Measurements from ENCODE around the gene USP40.

USP40 gene

DNA sequence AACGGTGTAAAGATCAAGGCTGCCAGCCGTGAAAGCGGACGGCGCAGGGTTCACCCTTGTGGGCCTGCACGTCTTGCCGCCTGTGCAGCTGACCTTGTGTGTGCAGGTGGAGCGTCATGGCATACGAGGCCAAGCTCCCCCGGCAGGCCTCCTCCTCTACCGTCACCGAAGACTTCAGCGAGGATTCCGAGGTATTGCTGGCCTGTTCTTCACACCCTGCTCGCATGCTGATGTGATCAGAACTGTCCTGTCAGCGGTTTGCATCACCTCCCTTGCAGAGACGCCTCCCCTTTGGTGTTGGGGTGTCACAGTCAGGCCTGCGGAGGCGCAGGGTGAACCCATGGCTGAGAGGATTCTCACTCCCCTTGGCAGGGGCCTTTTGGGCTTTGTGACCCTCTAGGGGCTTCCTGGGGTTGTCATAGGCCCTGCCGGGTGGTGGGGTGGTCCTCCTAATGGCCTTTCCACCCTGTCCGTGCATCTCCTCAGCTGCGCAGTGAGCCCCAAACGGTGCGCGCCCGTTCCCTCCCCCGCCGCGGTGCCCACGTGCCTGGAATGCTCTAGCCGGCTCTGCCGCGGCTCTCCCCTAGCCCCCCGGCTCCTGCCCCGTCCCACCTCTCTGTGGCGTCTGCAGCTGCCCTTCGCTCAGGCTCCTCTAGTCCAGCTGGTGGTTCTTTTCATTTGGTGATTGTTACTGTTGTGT lies 119.8 kb downstream of the USP40 start:
- TF ChIP-seq GATA2 (IDR thresholded peaks at IDR 0.05; ENCODE audit: low read depth, low read length) (no peak), GATA3 (IDR thresholded peaks at IDR 0.05; ENCODE audit: low read depth, low read length) (no peak)

DNA sequence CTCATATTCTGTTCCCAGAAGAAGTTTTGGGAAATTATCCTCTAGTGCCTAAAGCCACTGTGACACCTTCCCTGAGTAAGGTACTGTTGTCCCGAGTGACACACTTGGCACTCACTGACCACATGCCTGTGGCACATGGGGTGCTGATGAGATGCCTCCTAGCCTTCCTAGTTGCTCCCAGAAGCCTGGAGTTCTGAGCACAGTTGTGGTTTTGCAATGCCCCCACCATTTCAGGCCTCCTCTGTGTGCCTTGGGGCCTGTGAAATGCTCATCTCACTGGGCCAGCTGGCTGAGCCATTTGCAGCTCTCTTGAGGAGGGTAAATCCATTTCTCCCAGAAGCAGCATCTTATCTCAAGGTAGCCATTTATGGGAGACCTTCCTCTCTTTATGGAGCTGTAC lies 120.5 kb downstream of the USP40 start:
- TF ChIP-seq GATA2 (IDR thresholded peaks at IDR 0.05; ENCODE audit: low read depth, low read length) (no peak), GATA3 (IDR thresholded peaks at IDR 0.05; ENCODE audit: low read depth, low read length) (no peak)

DNA sequence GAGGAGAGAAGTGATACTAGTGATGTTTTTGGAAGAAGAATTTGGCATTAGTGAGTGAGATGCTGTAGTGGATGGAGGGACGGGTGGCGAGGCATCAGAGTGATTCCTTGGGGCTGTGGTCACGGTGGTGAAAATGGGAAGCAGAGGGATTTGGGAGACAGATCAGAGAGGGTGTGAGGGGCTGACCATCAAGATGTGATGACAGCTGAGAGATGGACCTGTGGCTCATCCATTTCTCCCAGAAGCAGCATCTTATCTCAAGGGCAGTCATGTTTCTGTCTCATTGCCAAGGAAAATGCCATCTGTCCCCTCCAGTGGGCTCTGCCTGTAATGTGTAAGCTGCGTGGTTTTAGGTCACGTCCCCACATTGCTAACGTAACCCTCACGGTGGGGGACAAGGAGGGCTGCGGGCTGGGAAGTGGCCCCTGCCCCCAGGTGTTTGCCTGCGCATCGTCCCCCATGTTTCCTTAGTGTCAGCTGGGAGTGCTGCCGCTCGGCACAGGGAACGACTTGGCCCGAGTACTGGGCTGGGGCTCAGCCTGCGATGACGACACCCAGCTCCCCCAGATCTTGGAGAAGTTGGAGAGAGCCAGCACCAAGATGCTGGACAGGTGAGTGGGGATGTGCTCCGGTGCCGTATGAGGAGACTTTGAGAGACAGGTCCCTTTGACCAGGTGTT lies 121.3 kb downstream of the USP40 start:
- no peak for TF ChIP-seq GATA3 (IDR thresholded peaks at IDR 0.05; ENCODE audit: low read depth, low read length)
- TF ChIP-seq GATA2 (IDR thresholded peaks at IDR 0.05; ENCODE audit: low read depth, low read length): no peak

DNA sequence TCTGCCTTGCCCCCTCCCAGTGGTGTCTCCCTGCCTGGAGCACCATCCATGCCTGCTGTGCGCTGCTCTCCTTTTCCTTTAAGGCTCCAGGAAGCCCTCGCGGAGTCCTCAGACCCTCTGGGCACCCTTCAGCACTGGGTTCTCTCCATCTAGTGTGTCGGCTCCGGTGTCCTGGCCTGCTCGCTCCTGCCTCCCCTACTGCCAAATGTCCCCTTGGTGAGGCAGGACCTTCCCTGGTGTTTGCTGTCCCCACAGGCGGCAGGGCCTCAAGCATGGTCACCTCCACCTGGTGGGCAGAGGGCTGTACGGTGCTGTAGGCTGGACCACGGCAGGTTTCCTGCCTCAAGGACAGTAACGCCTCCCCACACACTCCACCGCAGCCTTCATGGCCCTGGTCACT lies 122.1 kb downstream of the USP40 start:
- no peak for TF ChIP-seq GATA2 (IDR thresholded peaks at IDR 0.05; ENCODE audit: low read depth, low read length)
- no peak for TF ChIP-seq GATA3 (IDR thresholded peaks at IDR 0.05; ENCODE audit: low read depth, low read length)

DNA sequence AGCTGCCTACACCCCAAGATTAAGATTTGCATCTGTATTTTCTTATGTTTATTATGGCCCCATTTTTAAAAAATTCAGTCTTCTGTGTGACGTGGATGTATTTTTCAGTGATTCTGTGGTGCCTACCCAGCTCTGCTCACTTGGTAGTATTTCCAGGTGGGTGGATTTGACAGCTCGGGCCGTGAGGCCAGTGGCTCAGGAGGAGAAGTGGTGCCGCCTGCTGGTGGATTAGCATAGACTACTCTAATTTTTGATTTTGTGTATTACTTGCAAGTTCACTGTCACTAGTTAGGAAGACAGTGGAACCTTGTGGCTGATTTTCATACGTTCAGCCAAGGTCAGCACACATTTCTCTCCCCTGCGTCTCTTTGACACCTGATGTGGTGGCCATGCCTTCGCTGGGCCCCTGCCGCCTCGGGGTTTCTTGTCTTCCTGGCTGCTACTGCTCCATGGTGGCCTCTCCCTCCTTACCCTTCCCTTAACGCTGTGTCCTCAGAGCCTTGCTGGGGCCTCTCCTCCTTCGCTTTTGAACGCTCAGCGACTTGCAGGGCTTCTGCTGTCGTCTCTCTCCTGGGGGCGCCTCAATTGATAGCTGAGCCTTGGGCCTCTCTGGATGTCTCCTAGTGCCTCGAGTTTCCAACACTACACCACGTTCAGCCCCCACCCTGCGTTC lies 122.9 kb downstream of the USP40 start:
- TF ChIP-seq GATA2 (IDR thresholded peaks at IDR 0.05; ENCODE audit: low read depth, low read length) (no peak), GATA3 (IDR thresholded peaks at IDR 0.05; ENCODE audit: low read depth, low read length) (no peak)

DNA sequence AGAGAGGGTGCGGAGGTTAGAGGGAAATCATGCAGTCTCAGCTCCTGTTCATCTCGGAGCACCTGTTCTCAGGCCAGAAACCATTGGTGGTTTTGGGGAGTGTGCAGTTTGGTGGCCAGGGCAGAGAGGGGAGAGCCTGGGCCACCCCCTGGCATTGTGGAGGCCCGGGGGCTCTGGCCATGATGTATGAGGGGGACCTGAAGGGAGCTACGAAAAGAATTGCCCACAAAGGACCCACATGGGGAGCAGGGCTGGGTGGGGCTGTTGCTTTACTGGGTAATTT lies 124.6 kb downstream of the USP40 start:
- no peak for TF ChIP-seq GATA2 (IDR thresholded peaks at IDR 0.05; ENCODE audit: low read depth, low read length)
- no peak for TF ChIP-seq GATA3 (IDR thresholded peaks at IDR 0.05; ENCODE audit: low read depth, low read length)

DNA sequence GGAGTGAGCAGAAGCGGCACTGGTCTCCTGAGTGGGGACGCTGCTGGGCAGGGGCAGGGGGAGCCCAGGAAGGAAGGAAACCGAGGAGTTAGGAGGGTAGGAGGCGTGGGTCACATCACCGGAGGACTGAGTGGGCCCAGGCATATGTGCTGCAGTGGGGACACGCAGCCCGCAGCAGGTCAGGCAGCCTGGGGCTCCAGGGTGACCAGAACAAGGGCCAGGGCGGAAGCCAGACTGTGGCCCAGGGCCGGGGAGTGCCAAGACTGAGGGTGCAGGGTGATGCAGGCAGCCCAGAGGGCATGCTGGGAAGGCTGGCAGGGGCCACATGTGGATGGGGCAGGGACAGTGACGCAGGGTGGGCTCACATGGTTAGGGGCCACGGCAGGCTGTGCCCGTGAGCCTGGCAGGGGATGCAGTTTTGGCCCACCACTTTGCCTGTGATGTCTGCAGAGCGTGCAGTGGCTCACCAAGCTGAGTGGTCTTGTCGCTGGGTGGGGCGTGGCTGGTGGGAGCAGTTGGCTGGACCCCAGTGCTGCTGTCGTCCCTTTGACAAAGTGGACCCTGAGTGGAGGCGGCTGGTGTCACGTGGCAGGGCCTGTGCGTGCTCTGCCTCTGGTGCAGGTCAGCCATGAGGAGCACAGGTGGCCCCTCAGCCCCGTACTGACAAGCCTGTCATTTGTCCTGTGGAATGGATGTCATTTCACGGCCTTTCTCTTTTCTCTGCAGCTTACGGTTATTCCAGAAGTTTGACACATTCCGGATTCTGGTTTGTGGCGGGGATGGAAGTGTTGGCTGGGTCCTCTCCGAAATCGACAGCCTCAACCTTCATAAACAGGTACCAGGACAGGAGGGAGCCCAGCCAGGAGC lies 125.2 kb downstream of the USP40 start:
- no peak for TF ChIP-seq GATA2 (IDR thresholded peaks at IDR 0.05; ENCODE audit: low read depth, low read length)
- TF ChIP-seq GATA3 (IDR thresholded peaks at IDR 0.05; ENCODE audit: low read depth, low read length): no peak

DNA sequence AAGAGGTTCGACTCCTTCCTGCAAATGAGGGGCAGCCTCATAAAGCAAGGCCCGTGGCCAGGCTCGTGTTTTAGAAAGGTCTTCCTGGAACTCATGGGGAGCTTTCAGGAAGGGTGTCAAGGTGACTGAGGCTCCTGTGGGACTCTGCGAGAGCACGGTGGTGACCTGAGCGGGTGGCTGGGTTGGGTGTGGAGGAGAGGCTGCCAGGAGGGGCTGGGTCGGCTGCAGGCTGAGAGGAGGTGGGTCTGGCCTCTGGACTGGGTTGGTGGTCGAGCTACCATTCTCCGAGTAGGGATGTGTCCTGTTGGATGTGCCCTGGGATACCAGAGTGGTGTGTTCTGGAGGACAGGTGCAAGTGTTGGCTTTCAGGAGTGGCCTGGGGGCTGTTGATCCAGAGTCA lies 125.9 kb downstream of the USP40 start:
- TF ChIP-seq GATA3 (IDR thresholded peaks at IDR 0.05; ENCODE audit: low read depth, low read length): no peak
- no peak for TF ChIP-seq GATA2 (IDR thresholded peaks at IDR 0.05; ENCODE audit: low read depth, low read length)

DNA sequence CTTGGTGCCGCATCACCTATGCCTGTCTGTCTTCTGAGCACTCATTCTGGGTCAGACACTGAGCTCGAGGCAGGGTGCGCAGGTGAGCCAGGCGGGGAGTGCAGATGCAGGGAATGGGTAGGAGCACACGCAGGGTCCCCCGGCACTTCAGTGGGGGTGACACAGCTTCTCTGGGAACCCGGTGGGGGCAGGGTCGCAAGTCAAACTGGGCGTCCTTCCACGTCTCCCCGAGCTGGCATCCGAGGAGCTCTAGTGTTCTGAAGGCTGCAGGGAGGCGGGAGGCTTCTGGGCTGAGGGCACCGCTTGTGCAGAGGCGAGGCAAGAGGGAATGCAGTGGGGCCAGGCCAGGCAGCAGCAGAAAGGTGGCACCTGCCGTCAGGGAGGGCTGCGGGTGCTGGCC lies 126.3 kb downstream of the USP40 start:
- TF ChIP-seq GATA2 (IDR thresholded peaks at IDR 0.05; ENCODE audit: low read depth, low read length): no peak
- TF ChIP-seq GATA3 (IDR thresholded peaks at IDR 0.05; ENCODE audit: low read depth, low read length): no peak

DNA sequence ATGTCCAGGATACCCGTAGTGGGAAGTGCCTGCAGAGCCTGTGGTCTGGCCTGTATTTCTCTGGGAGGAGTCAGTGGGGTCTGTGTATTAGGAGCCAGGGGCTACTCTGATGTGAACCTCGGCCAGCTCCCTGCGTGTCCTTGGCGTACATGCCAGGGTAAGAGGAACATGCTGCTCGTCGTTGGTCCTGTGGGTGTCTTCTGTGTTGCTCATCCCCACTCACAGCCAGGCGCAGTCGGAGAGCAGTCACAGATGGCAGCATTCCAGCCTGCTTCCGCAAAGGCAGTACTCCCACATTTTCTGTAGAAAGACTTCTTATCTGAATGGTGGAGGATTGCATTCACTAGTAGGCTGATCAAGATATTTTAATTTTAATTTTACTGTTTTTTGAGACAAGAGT lies 127.4 kb downstream of the USP40 start:
- TF ChIP-seq GATA2 (IDR thresholded peaks at IDR 0.05; ENCODE audit: low read depth, low read length) (no peak), GATA3 (IDR thresholded peaks at IDR 0.05; ENCODE audit: low read depth, low read length) (no peak)

DNA sequence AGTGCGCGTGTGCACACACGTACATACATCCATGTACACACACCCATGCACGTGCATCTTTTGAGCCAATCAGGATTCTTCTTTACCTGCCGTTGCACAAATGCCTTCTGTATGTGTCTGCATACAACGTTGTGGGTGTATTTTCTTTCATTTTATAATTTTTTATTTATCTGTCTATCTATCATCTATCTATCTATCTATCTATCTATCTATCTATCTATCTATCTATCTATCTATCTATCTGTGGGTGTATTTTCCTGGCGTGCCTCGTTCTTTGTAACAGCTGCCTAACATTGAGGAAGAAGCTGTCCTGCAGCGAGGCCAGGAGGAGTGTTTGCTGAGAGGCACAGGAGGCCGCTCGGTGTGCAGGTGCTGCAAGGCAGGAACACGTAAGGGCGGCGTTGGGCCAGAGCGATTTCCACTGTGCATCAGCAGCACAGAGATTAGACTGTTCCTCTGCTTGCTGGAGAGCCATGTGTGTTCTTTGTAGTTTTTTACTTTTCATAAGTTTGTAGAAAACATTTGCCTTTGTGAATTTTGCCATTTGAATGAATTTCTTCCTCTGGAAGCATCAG lies 127.9 kb downstream of the USP40 start:
- no peak for TF ChIP-seq GATA3 (IDR thresholded peaks at IDR 0.05; ENCODE audit: low read depth, low read length)
- no peak for TF ChIP-seq GATA2 (IDR thresholded peaks at IDR 0.05; ENCODE audit: low read depth, low read length)

DNA sequence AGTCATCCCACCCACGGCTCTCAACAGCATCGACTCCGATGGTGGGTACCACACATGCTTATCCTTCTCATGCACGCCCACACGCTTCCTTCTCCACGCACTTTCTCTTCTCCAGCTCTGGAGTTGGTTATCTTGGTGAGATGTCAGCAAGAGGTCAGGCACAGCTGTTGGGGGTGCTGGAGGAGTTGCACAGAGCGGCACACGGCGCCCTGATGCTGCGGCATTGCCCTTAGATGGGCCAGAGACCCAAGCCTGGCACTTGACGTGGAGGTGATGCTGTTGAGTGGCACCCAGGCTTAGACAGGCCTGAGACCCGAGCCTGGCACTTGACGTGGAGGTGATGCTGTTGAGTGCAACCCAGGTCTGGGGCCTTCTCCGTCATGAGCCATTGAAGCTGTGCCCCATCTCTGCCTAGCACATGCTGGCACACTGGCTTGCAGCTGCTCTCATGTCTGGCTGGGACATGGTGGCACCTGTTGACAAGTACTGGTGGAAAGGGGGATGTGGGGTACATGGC lies 129.1 kb downstream of the USP40 start:
- no peak for TF ChIP-seq GATA2 (IDR thresholded peaks at IDR 0.05; ENCODE audit: low read depth, low read length)
- TF ChIP-seq GATA3 (IDR thresholded peaks at IDR 0.05; ENCODE audit: low read depth, low read length): no peak

DNA sequence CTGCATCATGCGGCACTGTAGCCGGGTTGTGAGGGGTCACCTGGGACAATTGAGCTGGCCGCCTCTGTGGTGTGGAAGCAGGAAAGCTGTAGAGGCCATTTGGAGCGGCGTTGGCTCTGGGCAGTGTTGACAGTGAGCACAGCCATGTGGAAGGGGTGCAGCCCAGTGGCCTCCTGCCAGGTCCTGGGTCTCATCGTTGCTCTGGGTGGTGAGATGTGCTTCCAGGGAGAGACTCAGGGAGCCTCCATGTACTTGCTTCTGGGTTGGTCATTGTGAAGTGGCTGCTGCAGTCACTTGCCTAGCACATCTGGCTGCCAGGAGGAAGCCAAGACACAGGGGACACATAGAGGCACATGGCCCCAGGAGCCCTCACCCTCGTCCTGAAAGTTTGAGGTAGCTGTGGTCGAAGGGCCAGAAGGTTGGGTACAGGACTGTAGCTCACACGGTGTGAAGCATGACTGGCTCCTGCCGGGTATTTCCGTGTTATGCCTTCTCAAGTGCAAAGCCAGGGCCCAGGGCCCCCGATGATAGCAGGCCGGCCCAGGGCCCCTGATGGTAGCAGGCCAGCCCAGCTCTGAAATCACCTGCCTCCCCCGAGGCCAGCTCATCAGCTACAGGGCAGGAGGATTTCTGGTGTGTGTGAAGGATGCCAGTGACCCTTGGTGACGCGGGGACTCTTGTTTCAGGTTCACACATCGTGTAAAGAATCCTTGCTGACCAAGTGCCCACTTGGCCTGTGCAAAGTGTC lies 129.7 kb downstream of the USP40 start:
- no peak for TF ChIP-seq GATA2 (IDR thresholded peaks at IDR 0.05; ENCODE audit: low read depth, low read length)
- no peak for TF ChIP-seq GATA3 (IDR thresholded peaks at IDR 0.05; ENCODE audit: low read depth, low read length)

Data from SH-SY5Y (cell line).